ENCODE data around the gene COL23A1.
"Not testable (repeated sequence)": the region's sequence is repeated elsewhere in the genome, so short reads cannot be mapped to it uniquely, and the experiment has no call there.

The COL23A1 gene

GRCh38 chr5:178505639-178506407 lies 84.4 kb downstream of the COL23A1 start:
- no peak for DNase-seq (ENCODE audit: low read depth)

- DNase-seq (ENCODE audit: low read depth) = no peak
These were observed 85.7 kb downstream of the COL23A1 start for GRCh38 chr5:178504340-178504960.

DNA sequence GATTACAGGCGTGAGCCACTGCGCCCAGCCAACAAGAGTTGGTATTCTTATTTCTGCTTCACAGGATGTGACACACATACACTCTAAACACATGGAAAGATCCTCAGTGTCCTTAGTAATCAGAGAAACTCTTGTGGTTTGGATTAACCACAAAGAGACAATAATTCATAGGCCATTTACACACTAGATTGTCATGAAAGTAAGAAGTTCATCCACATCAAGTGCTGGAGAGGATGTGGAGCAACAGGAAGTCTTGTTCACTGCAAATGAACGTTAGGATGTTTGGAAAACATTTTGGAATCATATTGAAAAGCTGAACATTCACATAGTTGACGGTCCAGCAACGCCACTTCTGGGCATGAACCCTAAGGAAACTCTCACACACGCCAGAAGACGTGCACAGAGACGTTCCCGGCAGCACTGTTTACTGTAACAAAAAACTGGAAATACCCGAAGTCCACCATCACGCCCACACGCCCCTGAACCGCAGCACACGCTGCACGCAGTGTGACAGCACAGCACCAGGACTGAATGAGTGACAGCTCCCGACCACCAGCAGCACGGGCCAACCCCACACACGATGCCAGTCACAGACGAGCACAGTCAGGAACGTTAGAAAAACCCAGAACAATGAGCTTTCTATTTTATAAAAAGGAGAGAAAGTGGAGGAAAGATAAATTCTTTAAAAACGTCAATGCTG lies 87.6 kb downstream of the COL23A1 start:
- no peak for DNase-seq (ENCODE audit: low read depth)

DNA sequence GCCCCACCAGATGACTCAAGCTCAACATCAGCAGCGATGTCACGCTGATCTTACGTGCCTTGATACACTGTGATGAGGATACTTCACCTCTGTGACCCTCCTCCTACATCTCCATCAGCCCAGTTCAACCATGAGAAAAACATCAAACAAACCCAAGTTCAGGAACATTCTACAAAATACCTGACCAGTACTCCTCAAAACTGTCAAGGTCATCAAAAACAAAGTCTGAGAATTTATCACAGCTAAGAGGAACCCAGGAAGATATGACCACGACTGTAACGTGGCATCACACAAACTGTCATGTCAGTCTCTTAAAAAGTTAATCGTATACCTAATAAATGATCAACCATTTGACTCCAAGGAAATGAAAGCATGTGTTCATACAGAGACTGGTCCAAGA lies 90.8 kb downstream of the COL23A1 start:
- no peak for DNase-seq (ENCODE audit: low read depth)

GRCh38 chr5:178496642-178497041 lies 93.6 kb downstream of the COL23A1 start:
- DNase-seq (ENCODE audit: low read depth) = no peak

DNA sequence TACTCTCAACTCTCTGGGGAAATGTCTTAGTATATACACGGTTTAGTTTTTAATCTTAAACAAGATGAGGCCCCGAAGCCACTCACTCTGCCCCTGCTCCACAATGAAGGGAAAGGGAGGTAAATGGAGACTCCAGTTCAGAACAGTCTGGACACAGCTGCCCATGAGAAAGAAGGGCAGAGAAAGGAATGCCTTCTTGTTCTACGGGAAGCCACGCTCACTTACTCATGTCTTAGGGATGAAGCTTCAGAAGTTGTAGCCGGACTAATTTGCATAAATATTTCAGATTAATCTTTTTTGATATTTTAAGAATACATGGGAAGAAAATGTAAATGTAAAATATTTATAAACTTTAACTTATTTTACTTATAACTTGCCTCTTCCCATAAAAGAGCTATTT lies 94.0 kb downstream of the COL23A1 start:
- no peak for DNase-seq (ENCODE audit: low read depth)

DNA sequence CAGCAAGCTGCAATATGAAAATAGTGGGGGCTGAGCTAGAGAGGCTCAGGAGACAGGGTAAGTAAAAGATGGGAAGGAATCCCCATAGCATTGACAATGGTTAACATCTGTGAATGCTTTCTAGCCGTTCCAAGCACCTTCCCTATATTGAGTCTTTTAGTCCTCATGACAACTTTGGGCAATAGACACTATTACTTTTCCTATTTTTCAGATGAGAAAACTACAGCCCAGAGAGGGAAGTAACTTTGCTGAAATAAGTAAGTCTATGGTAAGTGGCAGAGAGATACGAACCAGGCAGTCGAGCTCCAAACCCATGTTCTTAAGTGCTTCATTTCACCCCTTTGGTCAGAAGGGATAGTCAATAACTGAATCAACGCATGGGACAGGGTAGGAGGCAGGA lies 94.5 kb downstream of the COL23A1 start:
- no peak for DNase-seq (ENCODE audit: low read depth)

DNA sequence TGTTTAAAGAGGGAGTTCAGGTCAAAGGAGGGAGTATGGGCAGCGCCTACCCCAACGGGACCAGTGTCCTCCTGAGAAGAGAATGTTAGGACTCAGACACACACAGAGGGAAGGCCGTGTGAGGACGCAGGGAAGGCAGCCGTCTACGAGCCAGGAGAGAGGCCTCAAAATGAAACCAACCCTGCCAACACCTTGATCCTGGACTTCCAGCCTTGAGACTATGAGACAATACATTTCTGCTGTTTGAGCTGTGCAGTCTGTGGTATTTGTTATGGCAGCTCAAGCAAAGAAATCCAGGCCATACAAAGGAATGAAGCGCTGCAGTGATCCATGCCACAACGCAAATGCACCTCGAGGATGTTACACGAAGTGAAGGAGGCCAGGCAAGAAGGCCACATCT lies 97.9 kb downstream of the COL23A1 start:
- no peak for DNase-seq (ENCODE audit: low read depth)

GRCh38 chr5:178490935-178491652 lies 99.1 kb downstream of the COL23A1 start:
- no peak for DNase-seq (ENCODE audit: low read depth)

DNA sequence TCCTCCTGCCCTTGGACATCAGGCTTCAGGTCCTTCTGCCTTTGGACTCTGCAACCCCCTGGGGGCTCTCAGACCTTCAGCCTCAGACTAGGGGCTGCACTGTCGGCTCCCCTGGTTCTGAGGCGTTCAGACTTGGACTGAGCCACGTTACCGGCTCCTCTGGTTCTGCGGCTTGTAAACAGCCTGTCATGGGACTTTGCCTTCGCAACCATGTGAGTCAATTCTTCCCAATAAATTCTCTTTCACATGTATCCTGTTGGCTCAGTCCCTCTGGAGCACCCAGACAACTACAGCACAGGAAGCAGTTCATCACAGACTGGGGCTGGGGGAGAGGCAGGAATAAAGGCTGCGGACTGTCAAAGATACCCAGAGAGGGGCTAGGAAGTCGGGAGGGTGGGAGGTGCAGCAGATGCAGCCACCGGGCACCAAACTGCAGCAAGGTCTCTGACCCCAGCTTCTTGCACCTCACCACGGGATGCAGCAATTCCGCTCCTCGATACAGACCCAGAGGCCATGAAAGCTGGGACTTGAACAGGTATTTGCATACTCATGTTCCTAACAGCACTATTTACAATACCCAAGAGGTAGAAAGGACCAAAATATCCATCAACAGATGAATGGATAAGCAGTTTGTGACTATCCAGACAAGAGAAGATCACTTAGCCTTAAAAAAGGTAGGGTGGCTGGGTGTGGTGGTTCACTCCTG lies 100.8 kb downstream of the COL23A1 start:
- DNase-seq (ENCODE audit: low read depth) = no peak

GRCh38 chr5:178488696-178489095 lies 101.5 kb downstream of the COL23A1 start:
- DNase-seq (ENCODE audit: low read depth) = no peak

DNA sequence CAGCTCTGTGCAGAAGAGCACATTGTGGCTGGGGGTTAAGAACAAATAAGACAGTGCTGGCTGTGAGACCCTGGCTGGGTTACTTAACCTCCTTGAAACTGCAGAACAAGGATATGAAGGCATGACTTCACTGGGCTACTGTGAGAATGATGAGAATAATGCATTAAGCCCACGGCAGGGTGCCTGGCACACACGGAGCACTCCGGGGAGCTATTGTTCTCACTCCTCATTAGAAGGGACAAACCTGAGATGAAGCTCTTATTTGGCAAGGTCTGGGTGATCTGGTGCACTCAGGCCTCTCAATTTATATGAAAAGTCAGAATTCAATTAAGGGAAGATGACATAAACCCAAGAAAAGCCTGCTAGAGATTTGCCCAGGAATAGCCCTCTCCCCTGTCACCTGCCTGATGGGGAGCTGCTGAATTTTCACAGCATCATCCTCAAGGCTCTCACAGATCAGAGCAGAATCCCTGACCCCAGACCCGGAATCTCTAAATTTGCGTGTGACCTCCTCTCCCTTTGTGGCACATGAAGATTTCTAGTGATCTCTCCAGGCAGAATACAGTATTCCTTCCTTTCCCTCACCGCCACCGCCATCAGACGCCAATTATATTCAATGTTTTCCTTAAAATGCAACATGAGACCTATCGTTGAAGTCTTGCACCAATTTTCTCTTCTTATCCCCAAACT lies 102.1 kb downstream of the COL23A1 start:
- DNase-seq (ENCODE audit: low read depth) = no peak

DNA sequence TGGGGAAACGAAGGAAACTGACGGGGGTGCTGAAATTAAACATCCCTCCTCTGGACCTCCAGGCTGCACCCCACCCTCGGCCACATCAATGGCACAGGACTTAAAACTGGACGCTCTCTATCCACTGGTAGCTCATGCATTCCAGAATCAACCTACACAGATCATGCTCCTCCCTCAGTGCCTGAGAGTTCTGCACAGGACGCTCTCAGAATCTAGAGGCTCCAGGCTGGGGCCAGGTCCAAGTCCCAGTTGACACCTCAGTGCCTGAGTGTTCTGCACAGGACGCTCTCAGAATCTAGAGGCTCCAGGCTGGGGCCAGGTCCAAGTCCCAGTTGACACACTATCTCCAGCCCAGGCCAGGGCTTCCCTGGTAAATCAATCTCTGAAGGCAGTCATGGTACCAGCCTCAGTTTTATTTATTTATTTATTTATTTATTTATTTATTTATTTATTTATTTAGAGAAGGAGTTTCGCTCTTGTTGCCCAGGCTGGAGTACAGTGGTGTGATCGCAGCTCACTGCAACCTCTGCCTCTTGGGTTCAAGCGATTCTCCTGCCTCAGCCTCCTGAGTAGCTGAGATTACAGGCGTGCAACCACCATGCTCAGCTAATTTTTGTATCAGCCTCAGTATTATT lies 103.2 kb downstream of the COL23A1 start:
- not testable (repeated sequence) for DNase-seq (ENCODE audit: low read depth)

- no peak for DNase-seq (ENCODE audit: low read depth)
These were observed 104.0 kb downstream of the COL23A1 start for GRCh38 chr5:178486239-178486641.

- peak; percentile 40 for DNase-seq (ENCODE audit: low read depth)
These were observed 106.6 kb downstream of the COL23A1 start for GRCh38 chr5:178483620-178484019.

DNA sequence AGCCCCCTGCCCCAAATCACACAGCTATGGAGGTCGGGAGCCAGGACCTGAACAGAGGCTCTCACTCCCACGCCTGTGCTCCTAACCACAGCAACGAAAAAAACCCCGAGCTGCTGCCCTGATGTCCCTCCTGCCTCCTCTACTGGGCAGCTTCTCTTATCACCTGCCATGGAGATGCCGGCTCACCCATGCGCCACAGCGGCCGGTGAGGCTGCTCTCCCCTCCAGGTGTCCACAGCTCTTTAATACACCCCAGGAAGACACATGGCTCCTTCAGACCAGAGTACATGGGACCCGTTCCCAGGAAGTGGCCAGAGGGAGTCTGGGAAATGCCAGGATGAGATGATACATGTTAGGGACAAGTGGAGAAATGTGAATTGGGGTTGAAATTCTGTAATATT lies 110.9 kb downstream of the COL23A1 start:
- DNase-seq (ENCODE audit: low read depth) = no peak

- no peak for DNase-seq (ENCODE audit: low read depth)
These were observed 111.8 kb downstream of the COL23A1 start for GRCh38 chr5:178478370-178478769.

DNA sequence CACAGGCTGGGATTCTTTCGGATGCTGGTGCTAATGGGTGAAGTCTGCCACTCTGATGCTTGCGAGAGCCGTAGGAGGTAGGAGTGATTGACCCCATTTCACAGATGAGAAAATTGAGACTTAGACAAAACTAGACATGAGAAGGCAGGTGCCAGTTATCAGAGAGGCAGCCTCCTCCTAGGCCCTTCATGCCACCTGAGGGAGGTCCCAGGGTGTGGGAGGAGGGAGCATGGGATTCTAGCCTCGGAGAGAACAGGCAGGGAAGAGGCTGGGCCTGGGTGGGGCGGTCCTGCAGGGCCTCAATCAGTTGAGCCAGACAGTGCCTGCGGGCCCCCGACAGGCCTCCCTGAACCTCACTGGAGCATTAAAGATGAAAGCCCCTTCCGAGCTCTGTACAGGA lies 112.4 kb downstream of the COL23A1 start:
- DNase-seq (ENCODE audit: low read depth) = no peak

- DNase-seq (ENCODE audit: low read depth) = no peak
These were observed 113.0 kb downstream of the COL23A1 start for GRCh38 chr5:178476972-178477754.

- no peak for DNase-seq (ENCODE audit: low read depth)
These were observed 113.7 kb downstream of the COL23A1 start for GRCh38 chr5:178476531-178476930.

Data from T follicular helper cell (primary cell).